ENCODE data around the gene H6PD.

DNA sequence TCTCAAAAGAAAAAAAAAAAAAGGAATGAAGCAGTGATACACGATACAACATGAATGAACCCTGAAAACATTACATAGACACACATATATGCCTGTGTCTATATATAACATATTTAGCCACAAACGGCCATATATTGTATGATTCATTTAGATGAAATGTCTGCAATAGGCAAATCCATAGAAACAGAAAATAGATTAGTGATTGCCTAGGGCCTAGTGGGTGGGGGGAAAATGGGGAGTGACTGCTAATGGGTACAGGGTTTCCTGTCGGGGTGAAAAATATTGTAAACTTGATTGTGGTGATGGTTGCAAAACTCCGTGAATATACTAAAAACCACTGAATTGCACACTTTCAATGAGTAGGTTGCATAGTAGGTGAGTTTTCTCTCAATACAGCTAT, 6.0 kb upstream of the H6PD start:
- TF ChIP-seq EGR1 (IDR thresholded peaks at IDR 0.05) (no peak), MAX (IDR thresholded peaks at IDR 0.05) (no peak), RAD21 (IDR thresholded peaks at IDR 0.05; ENCODE audit: low read depth) (no peak), EP300 (IDR thresholded peaks at IDR 0.05; ENCODE audit: borderline replicate concordance) (no peak), NFIC (IDR thresholded peaks at IDR 0.05) (no peak), TAF1 (IDR thresholded peaks at IDR 0.05; ENCODE audit: low read depth) (no peak), CEBPB (IDR thresholded peaks at IDR 0.05) (no peak), TEAD4 (IDR thresholded peaks at IDR 0.05) (no peak), REST (IDR thresholded peaks at IDR 0.05; ENCODE audit: low read depth) (no peak), YY1 (IDR thresholded peaks at IDR 0.05; ENCODE audit: low read depth) (no peak), FOXM1 (IDR thresholded peaks at IDR 0.05; ENCODE audit: borderline replicate concordance, low read depth) (no peak), CREB1 (IDR thresholded peaks at IDR 0.05; ENCODE audit: low read depth) (no peak)
- TF ChIP-seq, protein P1, sequence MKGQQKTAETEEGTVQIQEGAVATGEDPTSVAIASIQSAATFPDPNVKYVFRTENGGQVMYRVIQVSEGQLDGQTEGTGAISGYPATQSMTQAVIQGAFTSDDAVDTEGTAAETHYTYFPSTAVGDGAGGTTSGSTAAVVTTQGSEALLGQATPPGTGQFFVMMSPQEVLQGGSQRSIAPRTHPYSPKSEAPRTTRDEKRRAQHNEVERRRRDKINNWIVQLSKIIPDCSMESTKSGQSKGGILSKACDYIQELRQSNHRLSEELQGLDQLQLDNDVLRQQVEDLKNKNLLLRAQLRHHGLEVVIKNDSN (IDR thresholded peaks at IDR 0.05), result no peak

Data from Ishikawa (cell line).